CD14-positive monocyte (primary cell): ENCODE measurements around the gene FAM135A. TPM values are rescaled to one million over a fixed set of nuclear protein-coding genes. Genes with fewer than 3 reads are reported as not detected.
A peak's percentile ranks its signal among the peaks of the same experiment; 100 is the strongest.

Experiments
- DNase-seq, 3 donors: peaks; one replicate each; pipeline ENCODE4 v3.0.0-alpha.2; 2011 to 2022
- H2AFZ ChIP-seq: 2 replicates; pipeline ENCODE4 v1.6.0; 2012; ENCODE audit warnings: mild to moderate bottlenecking, low read depth, low read length, inconsistent platforms; ENCODE audit not compliant: insufficient read depth, poor library complexity, severe bottlenecking
- H3K27ac ChIP-seq, 2 donors: 1 replicate in 1 of 2; 2 replicates in 1 of 2; pipeline ENCODE4 v1.5.1; 2012 to 2013; ENCODE audit warnings: low read length in 2 of 2, control low read depth in 1 of 2, inconsistent platforms in 1 of 2, low read depth in 1 of 2, mild to moderate bottlenecking in 1 of 2
- H3K27me3 ChIP-seq, 2 donors: one replicate each; pipeline versions ENCODE4 v1.6.0 to v1.6.1; 2011 to 2013; ENCODE audit warnings: low read length in 2 of 2; ENCODE audit not compliant: control insufficient read depth in 2 of 2, insufficient read depth in 2 of 2
- H3K36me3 ChIP-seq, 2 donors: replicated peaks in 1 of 2; 1 replicate in 1 of 2; 2 replicates in 1 of 2; pipeline versions ENCODE4 v1.5.1 to v1.6.1; 2012 to 2013; ENCODE audit warnings: low read length in 2 of 2, control low read depth in 1 of 2, inconsistent platforms in 1 of 2, mild to moderate bottlenecking in 1 of 2; ENCODE audit not compliant: insufficient read depth in 2 of 2, control insufficient read depth in 1 of 2
- H3K4me1 ChIP-seq, 2 donors: 1 replicate in 1 of 2; 2 replicates in 1 of 2; pipeline versions ENCODE4 v1.5.1 to v1.6.1; 2012 to 2013; ENCODE audit warnings: low read length in 2 of 2, control low read depth in 1 of 2, inconsistent platforms in 1 of 2, mild to moderate bottlenecking in 1 of 2, moderate library complexity in 1 of 2; ENCODE audit not compliant: insufficient read depth in 2 of 2, control insufficient read depth in 1 of 2
- H3K4me2 ChIP-seq: replicated peaks from 2 replicates; pipeline ENCODE3; 2012; ENCODE audit warnings: low read length, moderate library complexity, mild to moderate bottlenecking; ENCODE audit not compliant: poor library complexity, severe bottlenecking; ENCODE audit errors: extremely low read depth
- H3K4me3 ChIP-seq, 3 experiments: fragments of 200-600 bp in 1 of 3; sonication (generic) in 1 of 3; replicated peaks in 1 of 3; 1 replicate in 2 of 3; 2 replicates in 1 of 3; pipeline ENCODE4 v1.5.1; 2011 to 2013; ENCODE audit warnings: low read length in 3 of 3, mild to moderate bottlenecking in 3 of 3, control low read depth in 2 of 3, low read depth in 2 of 3, inconsistent platforms in 1 of 3, moderate library complexity in 1 of 3
- H3K79me2 ChIP-seq: 2 replicates; pipeline ENCODE4 v1.6.0; 2012; ENCODE audit warnings: mild to moderate bottlenecking, control low read depth, inconsistent platforms, low read length, moderate library complexity; ENCODE audit not compliant: insufficient read depth
- H3K9ac ChIP-seq: 2 replicates; pipeline ENCODE4 v1.6.0; 2017; ENCODE audit warnings: low read length, mild to moderate bottlenecking; ENCODE audit not compliant: insufficient read depth, poor library complexity, severe bottlenecking
- H3K9me3 ChIP-seq, 2 donors: replicated peaks in 1 of 2; 1 replicate in 1 of 2; 2 replicates in 1 of 2; pipeline versions ENCODE4 v1.5.1 to v1.6.1; 2012 to 2013; ENCODE audit warnings: low read length in 2 of 2, control low read depth in 1 of 2; ENCODE audit not compliant: control insufficient read depth in 1 of 2, insufficient read depth in 1 of 2
- H4K20me1 ChIP-seq: 2 replicates; pipeline ENCODE4 v1.6.0; 2012; ENCODE audit warnings: mild to moderate bottlenecking, low read length, control low read depth, moderate library complexity; ENCODE audit not compliant: insufficient read depth
- H3K27ac Mint-ChIP-seq, 7 donors: one replicate each; pipeline ENCODE4 v1.8.0; 2020; ENCODE audit warnings: mild to moderate bottlenecking in 7 of 7, mixed read lengths in 7 of 7, moderate library complexity in 6 of 7, inconsistent platforms in 2 of 7
- H3K27me3 Mint-ChIP-seq, 3 donors: one replicate each; pipeline ENCODE4 v1.8.0; 2021 to 2022; ENCODE audit warnings: low read depth in 3 of 3, mild to moderate bottlenecking in 3 of 3, mixed read lengths in 3 of 3, moderate library complexity in 3 of 3, inconsistent platforms in 1 of 3
- H3K36me3 Mint-ChIP-seq, 2 donors: one replicate each; pipeline ENCODE4 v1.8.0; 2020; ENCODE audit warnings: mixed read lengths in 2 of 2, inconsistent platforms in 1 of 2, mild to moderate bottlenecking in 1 of 2
- H3K4me1 Mint-ChIP-seq: one replicate; pipeline ENCODE4 v1.8.0; 2020; ENCODE audit warnings: mild to moderate bottlenecking, mixed read lengths
- H3K4me3 Mint-ChIP-seq, 2 donors: one replicate each; pipeline ENCODE4 v1.8.0; 2020; ENCODE audit warnings: mild to moderate bottlenecking in 2 of 2, mixed read lengths in 2 of 2, moderate library complexity in 1 of 2
- H3K9me3 Mint-ChIP-seq, 7 donors: one replicate each; pipeline ENCODE4 v1.8.0; 2020 to 2022; ENCODE audit warnings: mixed read lengths in 7 of 7, mild to moderate bottlenecking in 6 of 7, moderate library complexity in 6 of 7, inconsistent platforms in 2 of 7
- WGBS: methylation state at CpG from one replicate; pipeline ENCODE4 v1.1.5; 2013; ENCODE audit warnings: missing lambda C conversion rate; ENCODE audit not compliant: insufficient coverage; 5-methylcytosine and 5-hydroxymethylcytosine counted together
- intact Hi-C, 2 donors: fragments of 100-400 bp; cut with micrococcal nuclease; formaldehyde crosslinking; loops; one replicate each; pipeline versions ENCODE4 v1.15.0 to v1.15.1; 2023
- polyA plus RNA-seq, 3 donors: library from polyadenylated mRNA; depleted of rRNA in 1 of 3; unstranded in 2 of 3; stranded (reverse) in 1 of 3; fragments of 300-500 nt in 2 of 3; fragments of >200 nt in 1 of 3; fragmentation: Illumina TruSeq in 2 of 3; gene quantifications; 1 replicate in 2 of 3; 2 replicates in 1 of 3; pipeline ENCODE4 v1.2.3, GENCODE V29; 2012 to 2021
- TF ChIP-seq, protein P1 (sequence below): fragments of 200-600 bp; IDR thresholded peaks from one replicate; pipeline ENCODE4 v1.8.0; 2022; ENCODE audit warnings: antibody characterized with exemption, mild to moderate bottlenecking

Gene FAM135A
- polyA plus RNA-seq, 3 donors, result 4.1 to 10.3 (median 5.4) TPM

GRCh38 chr6:70563530-70563929 is 150.2 kb downstream of the FAM135A start:
- peaks cover 7% of the 10 kb centered on the region for H3K79me2 ChIP-seq
- no peak for DNase-seq
- H3K9ac ChIP-seq, result no peak overlapping the region
- peaks cover 12% of the 10 kb centered on the region for H3K4me1 Mint-ChIP-seq
- H3K27ac Mint-ChIP-seq, result peak overlapping the region in 1 of 7 donors; percentile 31
- H3K9me3 ChIP-seq, result no peaks in the 10 kb centered on the region
- H4K20me1 ChIP-seq, result no peaks in the 10 kb centered on the region
- H3K4me2 ChIP-seq, result no peak overlapping the region
- no peaks in the 10 kb centered on the region for H3K36me3 Mint-ChIP-seq
- no peak overlapping the region for H3K4me3 Mint-ChIP-seq
- no peak overlapping the region for H3K27ac ChIP-seq
- H3K36me3 ChIP-seq, result peaks cover 0 to 5% of the 10 kb centered on the region in 2 donors
- TF ChIP-seq, protein P1, sequence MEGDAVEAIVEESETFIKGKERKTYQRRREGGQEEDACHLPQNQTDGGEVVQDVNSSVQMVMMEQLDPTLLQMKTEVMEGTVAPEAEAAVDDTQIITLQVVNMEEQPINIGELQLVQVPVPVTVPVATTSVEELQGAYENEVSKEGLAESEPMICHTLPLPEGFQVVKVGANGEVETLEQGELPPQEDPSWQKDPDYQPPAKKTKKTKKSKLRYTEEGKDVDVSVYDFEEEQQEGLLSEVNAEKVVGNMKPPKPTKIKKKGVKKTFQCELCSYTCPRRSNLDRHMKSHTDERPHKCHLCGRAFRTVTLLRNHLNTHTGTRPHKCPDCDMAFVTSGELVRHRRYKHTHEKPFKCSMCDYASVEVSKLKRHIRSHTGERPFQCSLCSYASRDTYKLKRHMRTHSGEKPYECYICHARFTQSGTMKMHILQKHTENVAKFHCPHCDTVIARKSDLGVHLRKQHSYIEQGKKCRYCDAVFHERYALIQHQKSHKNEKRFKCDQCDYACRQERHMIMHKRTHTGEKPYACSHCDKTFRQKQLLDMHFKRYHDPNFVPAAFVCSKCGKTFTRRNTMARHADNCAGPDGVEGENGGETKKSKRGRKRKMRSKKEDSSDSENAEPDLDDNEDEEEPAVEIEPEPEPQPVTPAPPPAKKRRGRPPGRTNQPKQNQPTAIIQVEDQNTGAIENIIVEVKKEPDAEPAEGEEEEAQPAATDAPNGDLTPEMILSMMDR, result no peak
- no peak overlapping the region for H2AFZ ChIP-seq
- WGBS, result 100% methylated on average over 1 of the region's 6 CpGs
- H3K4me3 ChIP-seq, result no peak overlapping the region
- no peaks in the 10 kb centered on the region for H3K9me3 Mint-ChIP-seq
- intact Hi-C loops, result no loop called here
- peaks cover 0 to 3% (median 0%) of the 10 kb centered on the region in 3 donors for H3K27me3 Mint-ChIP-seq
- peaks cover 5 to 12% of the 10 kb centered on the region in 2 donors for H3K4me1 ChIP-seq
- H3K27me3 ChIP-seq, result peaks cover 0 to 5% of the 10 kb centered on the region in 2 donors

DNA sequence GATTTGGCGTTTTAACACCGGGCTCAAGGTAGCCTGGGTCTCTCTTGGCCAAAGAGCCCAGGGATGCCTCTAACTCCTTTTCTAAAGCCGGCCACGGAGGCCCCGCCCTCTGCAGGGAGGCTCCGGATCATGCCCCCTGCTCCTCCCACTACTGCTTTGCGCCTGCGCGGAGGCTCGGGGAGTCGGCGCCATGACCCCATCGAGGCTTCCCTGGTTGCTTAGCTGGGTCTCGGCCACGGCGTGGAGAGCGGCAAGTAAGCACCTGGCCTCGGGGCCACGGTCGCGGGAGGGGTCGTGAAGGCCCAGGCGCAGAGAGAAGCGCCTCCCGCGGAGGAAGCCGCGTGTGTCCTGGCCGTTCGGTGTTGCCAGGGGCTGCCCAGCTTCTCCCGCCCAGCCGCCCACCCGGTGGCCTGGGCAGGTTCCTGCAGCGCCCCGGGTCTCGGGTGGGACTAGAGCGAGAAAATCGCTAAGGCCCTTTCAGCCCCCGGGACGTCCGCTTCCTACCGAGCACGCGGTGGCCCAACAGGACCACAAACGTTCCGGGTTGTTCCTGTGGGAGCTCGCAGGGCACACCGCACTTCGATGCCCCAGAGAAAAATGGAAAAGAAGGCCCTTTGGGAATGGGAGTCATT is 153.6 kb downstream of the FAM135A start, which contains the start of gene SDHAF4:
SDHAF4 (plus strand) TSS at position 180 of the 632 bp plus-strand sequence; CDS start at position 191, 11 bp downstream.
- Histone ChIP-seq H3K9ac (peak within 1 kb of the TSS; percentile 92), H3K36me3 (no peaks in the 10 kb centered on the region), H2AFZ (peak within 1 kb of the TSS; percentile 100), H4K20me1 (no peaks in the 10 kb centered on the region), H3K4me3 (peak within 1 kb of the TSS; percentile 86 to 97 (median 90)), H3K4me2 (peak within 1 kb of the TSS; percentile 78), H3K79me2 (peaks cover 7% of the 10 kb centered on the region), H3K4me1 (peaks cover 5 to 12% of the 10 kb centered on the region in 2 donors), H3K9me3 (no peaks in the 10 kb centered on the region), H3K27me3 (peaks cover 0 to 5% of the 10 kb centered on the region in 2 donors), H3K27ac (peak within 1 kb of the TSS; percentile 49 to 89)
- DNase-seq, result peak; percentile 85 to 86 (median 85)
- TF ChIP-seq, protein P1, result no peak
- Mint-ChIP-seq H3K27ac (peak within 1 kb of the TSS in 6 of 7 donors; percentile 68 to 88 (median 78)), H3K36me3 (peaks cover 0 to 2% of the 10 kb centered on the region in 2 donors), H3K4me1 (peaks cover 12% of the 10 kb centered on the region), H3K4me3 (peak within 1 kb of the TSS; percentile 80 to 90), H3K9me3 (no peaks in the 10 kb centered on the region), H3K27me3 (peaks cover 0 to 3% (median 0%) of the 10 kb centered on the region in 3 donors)
- WGBS, result under 1% methylated on average over 44 of the region's 49 CpGs
- intact Hi-C loops, result no loop called here
